ENCODE measurements around the gene SLC9A3.
"Not testable (repeated sequence)": the region's sequence is repeated elsewhere in the genome, so short reads cannot be mapped to it uniquely, and the experiment has no call there.

SLC9A3 gene

DNA sequence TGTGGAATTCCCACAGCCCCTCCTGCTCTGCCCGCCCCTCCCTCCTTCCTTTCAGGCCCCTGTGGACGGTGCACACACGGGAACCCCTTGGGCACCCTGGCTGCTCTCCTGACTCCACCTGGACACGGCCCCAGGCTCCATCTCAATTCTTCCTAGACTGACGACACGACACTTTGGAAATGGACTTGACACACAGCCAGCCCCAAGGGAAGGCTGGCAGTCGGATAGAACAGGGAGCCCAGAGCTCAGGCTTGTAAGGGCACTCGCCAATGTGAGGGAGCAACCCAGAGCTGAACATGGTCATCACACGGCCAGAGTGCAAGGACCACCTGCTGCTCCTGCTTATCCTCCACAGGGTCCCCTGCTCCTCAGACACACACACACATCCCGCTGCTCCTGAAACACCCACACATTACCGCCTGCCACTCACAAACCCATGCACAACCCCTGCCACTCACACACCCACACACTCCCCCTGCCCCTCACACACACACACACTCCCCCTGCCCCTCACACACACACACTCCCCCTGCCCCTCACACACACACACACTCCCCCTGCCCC lies 8.9 kb downstream of the SLC9A3 start:
- no peak overlapping the region for H3K4me3 ChIP-seq (ENCODE audit: low read length)
- no peaks in the 10 kb centered on the region for H3K36me3 ChIP-seq (ENCODE audit: control insufficient read depth, insufficient read depth, low read length)
- H3K4me1 ChIP-seq (ENCODE audit: control insufficient read depth, insufficient read depth, low read length), result no peaks in the 10 kb centered on the region
- H3K9ac ChIP-seq (ENCODE audit: low read length), result no peak overlapping the region
- no peak overlapping the region for H3K27ac ChIP-seq (ENCODE audit: low read depth, low read length)
- H3K27me3 ChIP-seq (ENCODE audit: control insufficient read depth, insufficient read depth, low read length), result peaks cover 20% of the 10 kb centered on the region

DNA sequence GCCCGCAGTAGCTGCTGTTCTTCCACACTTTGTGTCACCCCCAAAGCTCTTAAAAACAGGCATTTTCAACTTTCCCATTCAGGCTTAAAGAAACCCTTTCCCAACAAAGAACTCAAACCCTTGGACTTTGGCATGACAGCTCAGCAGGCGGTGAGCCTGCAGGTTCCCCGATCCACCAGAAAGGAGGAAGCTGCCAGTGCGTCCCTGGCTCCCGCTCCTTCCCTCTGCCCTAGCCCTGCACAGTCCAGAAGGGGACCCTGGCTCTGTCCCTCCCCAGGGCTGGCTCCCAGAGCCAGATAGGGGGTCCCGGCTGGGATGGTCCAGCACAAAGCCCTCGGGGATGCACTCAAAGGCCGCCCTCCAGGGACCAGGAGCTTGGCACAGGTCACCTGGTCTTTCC lies 9.6 kb downstream of the SLC9A3 start:
- H3K27ac ChIP-seq (ENCODE audit: low read depth, low read length), result no peak overlapping the region
- peaks cover 20% of the 10 kb centered on the region for H3K27me3 ChIP-seq (ENCODE audit: control insufficient read depth, insufficient read depth, low read length)
- no peak overlapping the region for H3K9ac ChIP-seq (ENCODE audit: low read length)

DNA sequence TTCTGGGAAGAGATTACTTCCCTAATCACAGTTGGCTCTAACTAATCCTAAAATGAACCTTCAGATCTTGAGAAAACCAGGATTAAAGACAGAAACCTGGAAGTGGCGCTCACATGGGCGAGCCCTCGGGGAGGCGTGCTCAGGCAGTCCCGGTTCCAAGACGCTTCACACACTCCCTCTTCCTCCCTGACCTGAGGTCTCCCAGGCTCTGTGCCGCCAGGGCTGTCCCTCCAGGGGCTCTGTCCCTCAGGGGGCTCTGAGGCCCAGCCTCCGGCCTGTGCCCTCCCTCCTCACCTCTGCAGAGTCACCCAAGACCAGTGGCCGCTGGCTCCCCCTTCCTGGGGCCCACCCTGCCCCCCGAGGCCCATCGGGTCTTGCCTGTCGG lies 10.2 kb downstream of the SLC9A3 start:
- no peak overlapping the region for H3K4me3 ChIP-seq (ENCODE audit: low read length)
- no peak overlapping the region for H3K9ac ChIP-seq (ENCODE audit: low read length)
- no peaks in the 10 kb centered on the region for H3K4me1 ChIP-seq (ENCODE audit: control insufficient read depth, insufficient read depth, low read length)
- H3K27me3 ChIP-seq (ENCODE audit: control insufficient read depth, insufficient read depth, low read length), result peaks cover 18% of the 10 kb centered on the region
- H3K27ac ChIP-seq (ENCODE audit: low read depth, low read length), result no peak overlapping the region
- H3K36me3 ChIP-seq (ENCODE audit: control insufficient read depth, insufficient read depth, low read length), result no peaks in the 10 kb centered on the region

More for the DNA sequence above, 9.6 kb downstream of the SLC9A3 start:
- H3K4me3 ChIP-seq (ENCODE audit: low read length), result no peak overlapping the region
- H3K4me1 ChIP-seq (ENCODE audit: control insufficient read depth, insufficient read depth, low read length), result no peaks in the 10 kb centered on the region
- no peaks in the 10 kb centered on the region for H3K36me3 ChIP-seq (ENCODE audit: control insufficient read depth, insufficient read depth, low read length)

DNA sequence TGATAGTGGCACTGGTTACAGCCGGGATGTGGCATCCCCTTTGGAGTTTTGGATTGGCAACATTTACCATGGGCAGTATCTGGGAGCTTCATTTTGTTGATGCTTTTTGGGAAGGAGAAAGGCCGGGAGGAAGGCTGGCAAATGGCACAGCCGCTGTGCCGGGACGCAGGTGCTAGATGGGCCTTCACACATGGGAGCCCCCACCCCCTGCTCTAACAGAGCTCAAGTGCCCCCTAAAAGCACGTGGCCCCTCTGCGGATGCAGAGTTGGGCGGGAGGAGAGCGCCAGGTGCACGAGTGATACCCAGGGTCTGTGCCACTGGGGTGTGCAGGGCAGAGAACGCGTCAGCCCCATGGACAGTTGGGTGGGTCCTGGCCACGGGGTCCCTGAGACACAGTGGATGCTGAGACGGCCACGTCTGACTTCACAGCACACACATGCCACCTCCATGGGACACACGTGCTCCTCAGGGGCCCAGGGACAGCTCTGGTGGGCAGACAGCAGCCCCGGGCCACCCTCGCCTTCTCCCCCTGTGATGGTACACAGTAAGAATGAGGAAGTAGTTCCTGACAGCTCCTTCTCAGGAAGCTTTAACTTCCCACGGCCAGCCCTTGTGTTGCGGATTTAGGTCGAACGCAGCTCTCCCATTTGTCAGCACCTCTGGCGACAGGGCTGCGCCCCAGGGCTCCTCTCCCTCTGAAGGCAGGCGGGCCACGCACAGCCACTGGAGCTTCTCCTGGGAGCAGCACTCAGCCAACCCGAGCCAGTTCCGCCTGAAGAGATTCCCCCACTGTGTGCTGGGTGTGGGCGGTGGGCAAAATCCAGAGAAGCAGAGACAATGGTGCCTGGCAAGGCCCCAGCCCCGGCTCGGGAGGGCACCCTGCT lies 10.8 kb downstream of the SLC9A3 start:
- Histone ChIP-seq H3K36me3 (ENCODE audit: control insufficient read depth, insufficient read depth, low read length) (no peaks in the 10 kb centered on the region), H3K4me1 (ENCODE audit: control insufficient read depth, insufficient read depth, low read length) (no peaks in the 10 kb centered on the region), H3K27ac (ENCODE audit: low read depth, low read length) (no peak overlapping the region), H3K4me3 (ENCODE audit: low read length) (no peak overlapping the region), H3K9ac (ENCODE audit: low read length) (no peak overlapping the region), H3K27me3 (ENCODE audit: control insufficient read depth, insufficient read depth, low read length) (peaks cover 15% of the 10 kb centered on the region)

DNA sequence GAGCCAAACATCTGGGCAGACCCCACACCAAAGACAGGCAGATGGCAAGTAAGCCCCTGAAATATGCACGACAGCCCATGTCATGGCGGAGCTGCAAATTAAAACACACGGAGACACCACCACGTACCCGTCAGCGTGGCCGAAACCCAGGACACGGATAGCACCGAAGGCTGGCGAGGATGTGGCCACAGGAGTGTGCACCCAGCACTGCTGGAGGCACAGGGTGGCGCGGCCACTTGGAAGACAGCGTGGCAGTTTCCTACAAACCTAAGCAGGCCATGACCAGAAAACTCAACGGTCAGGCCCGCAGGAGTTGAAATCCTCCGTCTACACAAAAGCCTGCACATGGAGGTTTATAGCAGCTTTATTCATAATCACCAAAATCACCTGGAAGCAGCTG lies 12.8 kb downstream of the SLC9A3 start:
- Histone ChIP-seq H3K4me1 (ENCODE audit: control insufficient read depth, insufficient read depth, low read length) (no peaks in the 10 kb centered on the region), H3K9ac (ENCODE audit: low read length) (no peak overlapping the region), H3K4me3 (ENCODE audit: low read length) (no peak overlapping the region), H3K27ac (ENCODE audit: low read depth, low read length) (no peak overlapping the region), H3K36me3 (ENCODE audit: control insufficient read depth, insufficient read depth, low read length) (no peaks in the 10 kb centered on the region), H3K27me3 (ENCODE audit: control insufficient read depth, insufficient read depth, low read length) (peaks cover 6% of the 10 kb centered on the region)

DNA sequence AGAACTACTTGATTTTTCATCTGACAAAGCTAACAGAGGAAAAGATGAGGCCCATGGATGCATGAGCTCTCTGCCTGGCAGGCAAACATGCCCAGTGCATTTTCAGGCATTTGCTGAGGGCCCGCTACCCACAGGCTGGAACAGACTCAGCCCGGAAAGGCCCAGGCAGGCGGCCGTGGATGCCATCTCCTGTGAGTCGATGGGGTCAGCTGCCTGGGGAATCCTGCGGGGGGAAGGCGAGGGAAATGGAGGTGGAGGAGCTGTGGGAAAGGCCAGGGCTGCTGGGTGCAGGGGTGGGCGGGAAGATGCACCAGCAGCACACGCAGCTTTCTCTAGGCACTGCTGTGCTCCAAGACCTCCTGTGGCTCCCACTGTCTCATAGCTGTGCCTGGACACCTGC lies 13.7 kb downstream of the SLC9A3 start:
- no peak overlapping the region for H3K27ac ChIP-seq (ENCODE audit: low read depth, low read length)
- peaks cover 6% of the 10 kb centered on the region for H3K27me3 ChIP-seq (ENCODE audit: control insufficient read depth, insufficient read depth, low read length)
- H3K4me3 ChIP-seq (ENCODE audit: low read length), result no peak overlapping the region
- no peak overlapping the region for H3K9ac ChIP-seq (ENCODE audit: low read length)
- H3K36me3 ChIP-seq (ENCODE audit: control insufficient read depth, insufficient read depth, low read length), result no peaks in the 10 kb centered on the region
- H3K4me1 ChIP-seq (ENCODE audit: control insufficient read depth, insufficient read depth, low read length), result no peaks in the 10 kb centered on the region

DNA sequence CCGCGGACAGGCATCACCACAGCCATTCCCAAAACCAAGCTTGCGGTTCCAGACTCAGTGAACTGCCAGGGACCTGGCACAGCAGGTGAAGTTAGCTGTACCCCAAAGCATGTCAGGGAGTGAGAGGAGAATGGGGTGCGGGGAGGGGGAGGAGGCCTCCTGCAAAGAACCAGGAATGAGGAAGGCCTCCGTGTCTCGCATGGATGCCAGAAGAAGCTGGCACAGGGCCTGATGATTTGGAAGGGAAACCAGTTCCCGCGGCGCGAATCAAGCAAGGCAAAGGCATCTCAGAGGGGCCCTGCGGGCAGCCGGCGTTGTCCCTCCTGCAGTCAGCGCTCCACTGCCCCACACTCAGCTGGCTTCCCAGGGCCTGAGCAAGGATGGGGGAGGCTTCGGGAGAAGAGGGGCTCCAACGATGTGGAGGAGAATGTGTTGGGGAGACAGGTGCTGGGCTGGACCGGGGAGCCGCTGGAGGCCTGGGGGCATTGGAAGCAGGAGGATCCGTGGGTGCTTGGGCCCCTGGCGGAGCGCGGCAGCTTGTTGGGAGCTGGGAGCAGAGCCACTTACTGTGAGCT lies 14.6 kb downstream of the SLC9A3 start:
- no peak overlapping the region for H3K27ac ChIP-seq (ENCODE audit: low read depth, low read length)
- H3K9ac ChIP-seq (ENCODE audit: low read length), result no peak overlapping the region
- no peaks in the 10 kb centered on the region for H3K4me1 ChIP-seq (ENCODE audit: control insufficient read depth, insufficient read depth, low read length)
- H3K27me3 ChIP-seq (ENCODE audit: control insufficient read depth, insufficient read depth, low read length), result peaks cover 6% of the 10 kb centered on the region
- no peak overlapping the region for H3K4me3 ChIP-seq (ENCODE audit: low read length)
- H3K36me3 ChIP-seq (ENCODE audit: control insufficient read depth, insufficient read depth, low read length), result no peaks in the 10 kb centered on the region

DNA sequence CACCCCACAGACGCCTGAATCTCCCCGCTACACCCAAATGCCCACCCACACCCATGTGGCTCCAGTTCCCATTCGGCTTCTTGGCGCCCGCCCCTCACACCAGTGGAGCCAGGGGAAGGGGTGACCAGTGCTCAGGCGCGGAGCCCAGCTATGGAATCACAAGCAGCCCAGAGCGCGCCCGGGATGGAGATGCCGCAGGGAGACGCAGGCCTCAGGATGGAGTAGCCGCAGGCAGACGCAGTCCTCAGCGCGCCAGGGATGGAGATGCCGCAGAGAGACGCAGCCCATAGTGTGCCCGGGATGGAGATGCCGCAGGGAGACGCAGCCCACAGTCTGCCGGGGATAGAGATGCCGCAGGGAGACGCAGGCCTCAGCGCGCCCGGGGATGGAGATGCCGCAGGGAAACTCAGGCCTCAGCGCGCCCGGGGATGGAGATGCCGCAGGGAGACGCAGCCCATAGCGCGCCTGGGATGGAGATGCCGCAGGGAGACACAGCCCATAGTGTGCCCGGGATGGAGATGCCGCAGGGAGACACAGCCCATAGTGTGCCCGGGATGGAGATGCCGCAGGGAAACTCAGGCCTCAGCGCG lies 16.2 kb downstream of the SLC9A3 start:
- H3K36me3 ChIP-seq (ENCODE audit: control insufficient read depth, insufficient read depth, low read length), result not testable (repeated sequence)

DNA sequence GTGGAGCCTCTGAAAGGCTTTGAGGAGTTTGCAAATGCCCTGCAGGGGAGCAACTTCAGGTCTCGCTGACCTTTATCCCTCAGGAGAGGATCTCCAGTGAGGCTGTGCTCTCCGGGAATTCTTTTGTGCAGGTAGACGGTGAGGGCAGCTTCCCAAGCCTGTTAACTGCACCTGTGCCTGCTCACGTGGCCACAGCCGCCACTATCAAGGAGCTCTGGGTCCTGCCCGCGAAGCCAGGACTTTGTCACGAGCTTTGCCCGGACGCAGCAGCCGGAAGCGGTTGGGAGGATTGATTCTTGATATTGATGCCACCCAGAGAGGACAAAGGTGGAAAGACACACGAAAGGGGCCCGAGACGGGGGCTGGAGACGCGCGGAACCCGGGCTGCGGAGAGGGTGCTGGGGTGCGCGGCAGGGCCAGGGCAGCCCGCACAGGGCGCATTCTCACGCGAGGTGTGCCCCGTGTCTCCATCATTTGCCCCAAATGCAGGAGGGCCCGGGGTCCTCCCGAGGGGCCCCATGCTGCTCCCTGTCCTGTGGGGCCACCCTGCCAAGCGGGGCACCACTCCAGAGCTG lies 18.2 kb downstream of the SLC9A3 start:
- Histone ChIP-seq H3K36me3 (ENCODE audit: control insufficient read depth, insufficient read depth, low read length) (no peaks in the 10 kb centered on the region), H3K4me3 (ENCODE audit: low read length) (no peak overlapping the region), H3K4me1 (ENCODE audit: control insufficient read depth, insufficient read depth, low read length) (no peaks in the 10 kb centered on the region), H3K9ac (ENCODE audit: low read length) (no peak overlapping the region), H3K27ac (ENCODE audit: low read depth, low read length) (no peak overlapping the region), H3K27me3 (ENCODE audit: control insufficient read depth, insufficient read depth, low read length) (no peaks in the 10 kb centered on the region)

More for the DNA sequence above, 16.2 kb downstream of the SLC9A3 start:
- H3K27ac ChIP-seq (ENCODE audit: low read depth, low read length); H3K27me3 ChIP-seq (ENCODE audit: control insufficient read depth, insufficient read depth, low read length); H3K4me1 ChIP-seq (ENCODE audit: control insufficient read depth, insufficient read depth, low read length); H3K9ac ChIP-seq (ENCODE audit: low read length); H3K4me3 ChIP-seq (ENCODE audit: low read length): not testable (repeated sequence)

DNA sequence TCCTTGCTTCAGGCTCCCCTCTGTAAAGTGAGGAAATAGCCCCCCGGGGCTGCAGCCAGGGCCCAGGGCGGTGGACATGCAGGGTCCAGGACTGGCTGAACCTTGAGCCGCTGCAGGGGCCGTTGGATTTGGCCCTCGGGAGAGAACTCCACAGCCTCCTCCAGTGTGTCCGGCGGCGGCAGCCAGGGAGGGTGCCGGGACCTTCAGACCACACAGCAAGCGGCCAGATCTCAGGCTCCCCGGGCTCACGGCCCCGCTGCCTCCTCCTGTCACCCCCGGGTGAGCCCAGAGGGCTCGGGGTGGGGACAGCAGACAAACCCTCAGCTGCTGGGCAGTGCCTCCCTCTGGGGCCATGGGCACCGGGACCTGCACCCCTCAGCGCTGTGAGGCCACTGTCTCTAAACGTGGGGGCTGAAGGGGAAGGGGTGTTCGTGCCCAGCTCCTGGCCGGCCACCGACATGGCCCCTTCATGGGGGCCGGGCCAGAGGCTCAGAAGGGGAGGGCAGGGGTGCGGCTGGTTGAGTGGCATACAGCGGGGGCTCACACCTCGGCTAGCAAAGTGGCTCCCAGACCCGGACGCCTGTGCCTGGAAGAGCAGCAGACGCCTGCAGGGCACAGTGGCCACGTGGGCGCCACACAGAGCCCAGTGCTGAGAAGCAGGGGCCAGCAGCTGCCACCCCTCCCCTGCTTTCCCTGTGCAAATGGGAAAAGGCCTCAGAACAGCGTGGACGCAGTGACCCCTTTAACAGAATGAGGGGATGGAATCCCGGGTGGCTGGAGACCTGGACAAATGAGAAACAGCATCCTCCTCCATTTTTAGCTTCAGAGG lies 19.7 kb downstream of the SLC9A3 start:
- peaks cover 5% of the 10 kb centered on the region for H3K27me3 ChIP-seq (ENCODE audit: control insufficient read depth, insufficient read depth, low read length)
- no peak overlapping the region for H3K27ac ChIP-seq (ENCODE audit: low read depth, low read length)

DNA sequence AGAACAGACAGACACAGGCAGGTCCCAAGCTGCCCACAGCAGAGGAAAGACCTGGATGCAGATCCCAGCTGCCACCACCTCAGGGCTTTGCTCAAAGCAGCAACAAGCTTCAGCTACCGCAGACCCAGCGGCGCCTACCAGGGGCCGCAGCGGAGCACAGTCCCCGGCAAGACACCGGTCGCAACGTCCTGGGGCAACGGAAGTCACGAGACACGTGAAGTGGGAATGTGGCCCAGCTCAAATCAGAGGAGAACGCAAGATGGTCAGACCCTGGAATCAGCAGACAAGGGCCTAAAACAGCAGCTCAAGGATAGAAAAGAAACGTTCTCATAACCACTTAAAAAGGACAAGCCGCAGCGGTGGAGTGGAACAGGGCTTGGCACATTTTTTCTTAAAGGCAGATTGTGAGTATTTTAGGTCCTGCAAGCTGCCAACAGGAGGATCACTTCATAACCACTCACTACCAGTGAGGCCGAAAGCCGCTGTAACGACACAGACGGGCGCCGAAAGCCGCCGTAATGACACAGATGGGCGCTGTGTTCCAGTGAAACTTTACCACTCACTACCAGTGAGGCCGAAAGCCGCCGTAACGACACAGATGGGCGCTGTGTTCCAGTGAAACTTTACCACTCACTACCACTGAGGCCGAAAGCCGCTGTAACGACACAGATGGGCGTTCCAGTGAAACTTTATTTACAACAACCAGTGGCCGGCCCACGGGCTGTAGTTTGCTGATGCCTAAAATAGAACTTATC lies 21.7 kb downstream of the SLC9A3 start:
- Histone ChIP-seq H3K9ac (ENCODE audit: low read length) (no peak overlapping the region), H3K4me3 (ENCODE audit: low read length) (no peak overlapping the region), H3K27ac (ENCODE audit: low read depth, low read length) (no peak overlapping the region), H3K4me1 (ENCODE audit: control insufficient read depth, insufficient read depth, low read length) (no peaks in the 10 kb centered on the region), H3K27me3 (ENCODE audit: control insufficient read depth, insufficient read depth, low read length) (peaks cover 18% of the 10 kb centered on the region), H3K36me3 (ENCODE audit: control insufficient read depth, insufficient read depth, low read length) (no peaks in the 10 kb centered on the region)

More for the DNA sequence above, 19.7 kb downstream of the SLC9A3 start:
- Histone ChIP-seq H3K9ac (ENCODE audit: low read length) (no peak overlapping the region), H3K4me3 (ENCODE audit: low read length) (no peak overlapping the region), H3K36me3 (ENCODE audit: control insufficient read depth, insufficient read depth, low read length) (no peaks in the 10 kb centered on the region), H3K4me1 (ENCODE audit: control insufficient read depth, insufficient read depth, low read length) (no peaks in the 10 kb centered on the region)
